ENCODE results near the gene NKD1. TPM values are rescaled to one million over a fixed set of nuclear protein-coding genes. Genes with fewer than 3 reads are reported as not detected.

The NKD1 gene
- total RNA-seq, 1 experiment from 2014 or later = 0.44 TPM

GRCh38 chr16:50676684-50677225 lies 128.6 kb downstream of the NKD1 start:
- Histone ChIP-seq H3K9me2 (ENCODE audit: insufficient read depth) (no peaks in the 10 kb centered on the region), H3K9me3 (ENCODE audit: insufficient read depth, low read depth) (peaks cover 21% of the 10 kb centered on the region; the same call in 1 of the 2 replicates), H4K20me1 (ENCODE audit: insufficient read depth) (no peaks in the 10 kb centered on the region), H3K4me1 (replicated peaks; ENCODE audit: insufficient read depth) (peaks cover 13% of the 10 kb centered on the region), H3K36me3 (ENCODE audit: low read depth) (no peaks in the 10 kb centered on the region), H3K4me2 (no peak overlapping the region), H2AFZ (no peak overlapping the region), H3K27me3 (ENCODE audit: insufficient read depth, low read depth) (no peaks in the 10 kb centered on the region), H3K27ac (no peak overlapping the region), H3K4me3 (no peak overlapping the region), H3F3A (ENCODE audit: insufficient read depth, low read depth) (no peaks in the 10 kb centered on the region), H3K79me2 (ENCODE audit: low read depth) (no peaks in the 10 kb centered on the region)
- intact Hi-C loops (cut with micrococcal nuclease; ENCODE audit: unreplicated experiment) = loop anchor here (5.0 kb wide), 1 partner anchor 41 kb away; no protein-coding TSS in a partner anchor
- ChIA-PET POLR2A (ENCODE audit: unreplicated experiment) (no interaction called here), CTCF (no interaction called here)
- TF ChIP-seq, protein P1, sequence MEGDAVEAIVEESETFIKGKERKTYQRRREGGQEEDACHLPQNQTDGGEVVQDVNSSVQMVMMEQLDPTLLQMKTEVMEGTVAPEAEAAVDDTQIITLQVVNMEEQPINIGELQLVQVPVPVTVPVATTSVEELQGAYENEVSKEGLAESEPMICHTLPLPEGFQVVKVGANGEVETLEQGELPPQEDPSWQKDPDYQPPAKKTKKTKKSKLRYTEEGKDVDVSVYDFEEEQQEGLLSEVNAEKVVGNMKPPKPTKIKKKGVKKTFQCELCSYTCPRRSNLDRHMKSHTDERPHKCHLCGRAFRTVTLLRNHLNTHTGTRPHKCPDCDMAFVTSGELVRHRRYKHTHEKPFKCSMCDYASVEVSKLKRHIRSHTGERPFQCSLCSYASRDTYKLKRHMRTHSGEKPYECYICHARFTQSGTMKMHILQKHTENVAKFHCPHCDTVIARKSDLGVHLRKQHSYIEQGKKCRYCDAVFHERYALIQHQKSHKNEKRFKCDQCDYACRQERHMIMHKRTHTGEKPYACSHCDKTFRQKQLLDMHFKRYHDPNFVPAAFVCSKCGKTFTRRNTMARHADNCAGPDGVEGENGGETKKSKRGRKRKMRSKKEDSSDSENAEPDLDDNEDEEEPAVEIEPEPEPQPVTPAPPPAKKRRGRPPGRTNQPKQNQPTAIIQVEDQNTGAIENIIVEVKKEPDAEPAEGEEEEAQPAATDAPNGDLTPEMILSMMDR (conservative IDR thresholded peaks at IDR 0.05) = no peak
- TF ChIP-seq EZH2 (IDR thresholded peaks at IDR 0.05; ENCODE audit: low read depth) = no peak
- no TSS peak for BruUV-seq (replicated peaks)
- no peak for DNase-seq

GRCh38 chr16:50677351-50677750 lies 129.2 kb downstream of the NKD1 start:
- H3K4me3 ChIP-seq = no peak overlapping the region
- H3K36me3 ChIP-seq (ENCODE audit: low read depth) = no peaks in the 10 kb centered on the region
- H3K79me2 ChIP-seq (ENCODE audit: low read depth) = no peaks in the 10 kb centered on the region
- POLR2A ChIA-PET (ENCODE audit: unreplicated experiment) = no interaction called here
- no peak overlapping the region for H2AFZ ChIP-seq
- peaks cover 13% of the 10 kb centered on the region for H3K4me1 ChIP-seq (replicated peaks; ENCODE audit: insufficient read depth)
- CTCF ChIA-PET = interaction anchor here (0.9 kb wide), 1 partner anchor 9 kb away, joined by 4 read pairs; no protein-coding TSS in a partner anchor
- 0 out of 2 replicates have a peak, but pooled peaks cover 16% of the 10 kb centered on the region for H3K9me3 ChIP-seq (ENCODE audit: insufficient read depth, low read depth)
- no peak overlapping the region for H3K27ac ChIP-seq
- no peaks in the 10 kb centered on the region for H3K9me2 ChIP-seq (ENCODE audit: insufficient read depth)
- no peak for DNase-seq
- H3F3A ChIP-seq (ENCODE audit: insufficient read depth, low read depth) = no peaks in the 10 kb centered on the region
- no TSS peak for BruUV-seq (replicated peaks)
- no peak for TF ChIP-seq EZH2 (IDR thresholded peaks at IDR 0.05; ENCODE audit: low read depth)
- TF ChIP-seq, protein P1 (conservative IDR thresholded peaks at IDR 0.05) = peak; percentile 55
- H3K27me3 ChIP-seq (ENCODE audit: insufficient read depth, low read depth) = no peaks in the 10 kb centered on the region
- intact Hi-C loops (cut with micrococcal nuclease; ENCODE audit: unreplicated experiment) = loop anchor here (5.0 kb wide), 1 partner anchor 40 kb away; no protein-coding TSS in a partner anchor
- no peak overlapping the region for H3K4me2 ChIP-seq
- no peaks in the 10 kb centered on the region for H4K20me1 ChIP-seq (ENCODE audit: insufficient read depth)

DNA sequence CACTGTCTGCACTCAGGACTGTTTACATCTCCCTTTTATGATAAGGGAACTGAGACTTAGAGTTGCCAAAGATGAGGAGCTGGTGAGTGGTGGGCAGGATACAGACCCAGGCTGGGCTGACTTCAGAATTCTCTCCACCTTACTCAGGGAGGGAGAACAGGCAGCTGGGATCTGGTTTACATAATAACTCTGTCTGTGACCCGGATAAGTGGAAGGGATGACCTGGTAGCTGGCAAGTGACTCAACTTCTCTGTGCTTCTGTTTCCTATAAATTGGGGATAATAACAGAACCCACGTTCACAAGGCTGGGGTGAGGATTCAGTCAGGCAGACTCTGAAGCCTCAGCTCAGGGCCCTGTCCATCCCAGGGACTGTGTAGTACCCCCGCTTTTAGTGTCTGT lies 130.3 kb downstream of the NKD1 start:
- no peaks in the 10 kb centered on the region for H3K27me3 ChIP-seq (ENCODE audit: insufficient read depth, low read depth)
- 0 out of 2 replicates have a peak, but pooled peaks cover 9% of the 10 kb centered on the region for H3K9me3 ChIP-seq (ENCODE audit: insufficient read depth, low read depth)
- H3K4me2 ChIP-seq = no peak overlapping the region
- no peak for TF ChIP-seq EZH2 (IDR thresholded peaks at IDR 0.05; ENCODE audit: low read depth)
- TF ChIP-seq, protein P1 (conservative IDR thresholded peaks at IDR 0.05) = no peak
- POLR2A ChIA-PET (ENCODE audit: unreplicated experiment) = interaction anchor here (0.6 kb wide), 1 partner anchor 735 kb away, joined by 16 read pairs; no protein-coding TSS in a partner anchor
- H3K27ac ChIP-seq = no peak overlapping the region
- H3F3A ChIP-seq (ENCODE audit: insufficient read depth, low read depth) = no peaks in the 10 kb centered on the region
- no peaks in the 10 kb centered on the region for H3K36me3 ChIP-seq (ENCODE audit: low read depth)
- intact Hi-C loops (cut with micrococcal nuclease; ENCODE audit: unreplicated experiment) = loop anchor here (5.0 kb wide), 1 partner anchor 39 kb away; no protein-coding TSS in a partner anchor
- CTCF ChIA-PET = interaction anchor here (0.8 kb wide), 1 partner anchor 41 kb away, joined by 3 read pairs; no protein-coding TSS in a partner anchor
- no peak overlapping the region for H2AFZ ChIP-seq
- BruUV-seq (replicated peaks) = no TSS peak
- no peaks in the 10 kb centered on the region for H3K79me2 ChIP-seq (ENCODE audit: low read depth)
- no peaks in the 10 kb centered on the region for H4K20me1 ChIP-seq (ENCODE audit: insufficient read depth)
- peaks cover 13% of the 10 kb centered on the region for H3K4me1 ChIP-seq (replicated peaks; ENCODE audit: insufficient read depth)
- H3K4me3 ChIP-seq = no peak overlapping the region
- H3K9me2 ChIP-seq (ENCODE audit: insufficient read depth) = no peaks in the 10 kb centered on the region
- DNase-seq = no peak
